Measurements from ENCODE around the gene TENM4.
"Not testable (repeated sequence)": the region's sequence is repeated elsewhere in the genome, so short reads cannot be mapped to it uniquely, and the experiment has no call there.

TENM4 gene

GRCh38 chr11:78922859-78923625, 517.8 kb downstream of the TENM4 start:
- no peak for DNase-seq

- no peak for DNase-seq
These were observed 519.3 kb downstream of the TENM4 start for GRCh38 chr11:78921509-78921908.

GRCh38 chr11:78920329-78920728, 520.5 kb downstream of the TENM4 start:
- no peak for DNase-seq

GRCh38 chr11:78916759-78917158, 524.1 kb downstream of the TENM4 start:
- no peak for DNase-seq

- DNase-seq: no peak
These were observed 526.3 kb downstream of the TENM4 start for GRCh38 chr11:78914503-78914902.

- DNase-seq: no peak
These were observed 528.1 kb downstream of the TENM4 start for GRCh38 chr11:78912778-78913177.

GRCh38 chr11:78910322-78910721, 530.5 kb downstream of the TENM4 start:
- DNase-seq: no peak

GRCh38 chr11:78909386-78909785, 531.4 kb downstream of the TENM4 start:
- DNase-seq: no peak

GRCh38 chr11:78907636-78908035, 533.2 kb downstream of the TENM4 start:
- DNase-seq: no peak

GRCh38 chr11:78906566-78906965, 534.3 kb downstream of the TENM4 start:
- no peak for DNase-seq

GRCh38 chr11:78905756-78906155, 535.1 kb downstream of the TENM4 start:
- no peak for DNase-seq

GRCh38 chr11:78902771-78903507, 537.9 kb downstream of the TENM4 start:
- DNase-seq: no peak

- DNase-seq: no peak
These were observed 539.0 kb downstream of the TENM4 start for GRCh38 chr11:78901831-78902230.

- no peak for DNase-seq
These were observed 542.5 kb downstream of the TENM4 start for GRCh38 chr11:78898266-78898775.

GRCh38 chr11:78893996-78894395, 546.8 kb downstream of the TENM4 start:
- DNase-seq: no peak

GRCh38 chr11:78889698-78890097, 551.1 kb downstream of the TENM4 start:
- no peak for DNase-seq

GRCh38 chr11:78886616-78887015, 554.2 kb downstream of the TENM4 start:
- DNase-seq: no peak

GRCh38 chr11:78884761-78885160, 556.1 kb downstream of the TENM4 start:
- DNase-seq: no peak

- DNase-seq: no peak
These were observed 557.3 kb downstream of the TENM4 start for GRCh38 chr11:78883506-78883905.

- DNase-seq: not testable (repeated sequence)
These were observed 561.5 kb downstream of the TENM4 start for GRCh38 chr11:78879094-78879980.

GRCh38 chr11:78878631-78879030, 562.2 kb downstream of the TENM4 start:
- no peak for DNase-seq

- no peak for DNase-seq
These were observed 564.2 kb downstream of the TENM4 start for GRCh38 chr11:78876676-78877075.

- no peak for DNase-seq
These were observed 570.2 kb downstream of the TENM4 start for GRCh38 chr11:78870655-78871054.

Data from KG1 (cell line).